Dendritic cell treated with granulocyte-macrophage colony-stimulating factor and Interleukin-4, amounts not matched to agents 40 ng/mL and 50 ng/mL, for 4 days (primary cell): Measurements from ENCODE around the gene DGAT2L6.

Experiments used
- H3K27ac Mint-ChIP-seq: one replicate; pipeline ENCODE4 v1.8.0; 2022; ENCODE audit warnings: mild to moderate bottlenecking, mixed read lengths
- H3K27me3 Mint-ChIP-seq: one replicate; pipeline ENCODE4 v1.8.0; 2022; ENCODE audit warnings: mild to moderate bottlenecking, mixed read lengths
- H3K36me3 Mint-ChIP-seq: one replicate; pipeline ENCODE4 v1.8.0; 2022; ENCODE audit warnings: low read depth, mixed read lengths
- H3K4me1 Mint-ChIP-seq: one replicate; pipeline ENCODE4 v1.8.0; 2022; ENCODE audit warnings: low read depth, mixed read lengths
- H3K4me3 Mint-ChIP-seq: one replicate; pipeline ENCODE4 v1.8.0; 2022; ENCODE audit warnings: mild to moderate bottlenecking, moderate library complexity, mixed read lengths
- H3K9me3 Mint-ChIP-seq: one replicate; pipeline ENCODE4 v1.8.0; 2022; ENCODE audit warnings: mixed read lengths
- intact Hi-C: fragments of 100-400 bp; cut with micrococcal nuclease; formaldehyde crosslinking; loops from one replicate; pipeline ENCODE4 v1.15.0; 2022

The DGAT2L6 gene

GRCh38 chrX:70176938-70177533 lies at the start of gene DGAT2L6:
TSS of gene DGAT2L6 (plus strand) at chrX:70177483. CDS start at chrX:70177583, 100 bp downstream.
- no peaks in the 10 kb centered on the region for H3K4me1 Mint-ChIP-seq
- intact Hi-C loops, result no loop called here
- no peak within 1 kb of the TSS for H3K27ac Mint-ChIP-seq
- H3K4me3 Mint-ChIP-seq, result no peak within 1 kb of the TSS
- H3K27me3 Mint-ChIP-seq, result no peaks in the 10 kb centered on the region
- no peaks in the 10 kb centered on the region for H3K9me3 Mint-ChIP-seq
- H3K36me3 Mint-ChIP-seq, result no peaks in the 10 kb centered on the region

- Mint-ChIP-seq H3K4me3 (no peak overlapping the region), H3K36me3 (peaks cover 1% of the 10 kb centered on the region), H3K27me3 (peaks cover 3% of the 10 kb centered on the region), H3K27ac (no peak overlapping the region), H3K9me3 (no peaks in the 10 kb centered on the region), H3K4me1 (peaks cover 3% of the 10 kb centered on the region)
- intact Hi-C loops, result no loop called here
Measured at GRCh38 chrX:70128071-70128470, 49.2 kb upstream of the DGAT2L6 start.

- peaks cover 3% of the 10 kb centered on the region for H3K27me3 Mint-ChIP-seq
- no peak overlapping the region for H3K27ac Mint-ChIP-seq
- no peak overlapping the region for H3K4me3 Mint-ChIP-seq
- H3K36me3 Mint-ChIP-seq, result peaks cover 17% of the 10 kb centered on the region
- no peaks in the 10 kb centered on the region for H3K9me3 Mint-ChIP-seq
- peaks cover 10% of the 10 kb centered on the region for H3K4me1 Mint-ChIP-seq
- intact Hi-C loops, result loop anchor here (5.0 to 10.0 kb wide), 2 partner anchors 305 to 513 kb away; partner anchors contain the start of gene EDA
Measured at GRCh38 chrX:70129816-70130215, 47.5 kb upstream of the DGAT2L6 start.

- H3K4me3 Mint-ChIP-seq, result no peak overlapping the region
- H3K4me1 Mint-ChIP-seq, result peaks cover 25% of the 10 kb centered on the region
- H3K9me3 Mint-ChIP-seq, result no peaks in the 10 kb centered on the region
- intact Hi-C loops, result loop anchor here (5.0 to 10.0 kb wide), 2 partner anchors 303 to 515 kb away; partner anchors contain the start of gene EDA
- H3K36me3 Mint-ChIP-seq, result peaks cover 32% of the 10 kb centered on the region
- H3K27me3 Mint-ChIP-seq, result peaks cover 3% of the 10 kb centered on the region
- no peak overlapping the region for H3K27ac Mint-ChIP-seq
Measured at GRCh38 chrX:70132224-70132623, 45.1 kb upstream of the DGAT2L6 start.

- Mint-ChIP-seq H3K36me3 (peaks cover 39% of the 10 kb centered on the region), H3K4me3 (peak overlapping the region; percentile 98), H3K4me1 (peaks cover 26% of the 10 kb centered on the region), H3K27ac (peak overlapping the region; percentile 93), H3K27me3 (peaks cover 3% of the 10 kb centered on the region), H3K9me3 (no peaks in the 10 kb centered on the region)
- intact Hi-C loops, result loop anchor here (1.0 to 10.0 kb wide), 3 partner anchors 156 to 516 kb away; partner anchors contain the start of genes EDA and PDZD11
Measured at GRCh38 chrX:70132877-70133302, 44.4 kb upstream of the DGAT2L6 start.

- H3K9me3 Mint-ChIP-seq, result no peaks in the 10 kb centered on the region
- H3K4me3 Mint-ChIP-seq, result peak within 1 kb of the TSS; percentile 98
- H3K27ac Mint-ChIP-seq, result peak within 1 kb of the TSS; percentile 93
- peaks cover 26% of the 10 kb centered on the region for H3K4me1 Mint-ChIP-seq
- H3K36me3 Mint-ChIP-seq, result peaks cover 42% of the 10 kb centered on the region
- intact Hi-C loops, result loop anchor here (1.0 to 10.0 kb wide), 3 partner anchors 156 to 516 kb away; partner anchors contain the start of genes EDA and PDZD11
- H3K27me3 Mint-ChIP-seq, result peaks cover 2% of the 10 kb centered on the region
Measured at GRCh38 chrX:70133303-70134115, 43.8 kb upstream of the DGAT2L6 start, which contains the start of gene IGBP1. TSS of gene IGBP1 (plus strand) at chrX:70133447. CDS start at chrX:70133948, 501 bp downstream.

GRCh38 chrX:70134116-70134477 lies 43.2 kb upstream of the DGAT2L6 start:
- peak overlapping the region; percentile 93 for H3K27ac Mint-ChIP-seq
- peaks cover 2% of the 10 kb centered on the region for H3K27me3 Mint-ChIP-seq
- peak overlapping the region; percentile 98 for H3K4me3 Mint-ChIP-seq
- H3K9me3 Mint-ChIP-seq, result no peaks in the 10 kb centered on the region
- H3K36me3 Mint-ChIP-seq, result peaks cover 42% of the 10 kb centered on the region
- intact Hi-C loops, result loop anchor here (5.0 to 10.0 kb wide), 2 partner anchors 301 to 517 kb away; partner anchors contain the start of gene EDA
- H3K4me1 Mint-ChIP-seq, result peaks cover 26% of the 10 kb centered on the region

GRCh38 chrX:70138622-70139021 lies 38.7 kb upstream of the DGAT2L6 start:
- Mint-ChIP-seq H3K9me3 (no peaks in the 10 kb centered on the region), H3K27ac (no peak overlapping the region), H3K27me3 (no peaks in the 10 kb centered on the region), H3K4me3 (no peak overlapping the region), H3K36me3 (peaks cover 76% of the 10 kb centered on the region), H3K4me1 (peaks cover 22% of the 10 kb centered on the region)
- intact Hi-C loops, result loop anchor here (10.0 kb wide), 1 partner anchor 296 kb away; no protein-coding TSS in a partner anchor

- Mint-ChIP-seq H3K27ac (no peak overlapping the region), H3K9me3 (no peaks in the 10 kb centered on the region), H3K4me1 (peaks cover 17% of the 10 kb centered on the region), H3K4me3 (no peak overlapping the region), H3K27me3 (no peaks in the 10 kb centered on the region), H3K36me3 (peaks cover 66% of the 10 kb centered on the region)
- intact Hi-C loops, result loop anchor here (10.0 kb wide), 1 partner anchor 295 kb away; no protein-coding TSS in a partner anchor
Measured at GRCh38 chrX:70139736-70140135, 37.5 kb upstream of the DGAT2L6 start.

GRCh38 chrX:70141373-70141772 lies 35.9 kb upstream of the DGAT2L6 start:
- Mint-ChIP-seq H3K4me1 (peaks cover 6% of the 10 kb centered on the region), H3K4me3 (no peak overlapping the region), H3K9me3 (no peaks in the 10 kb centered on the region), H3K27me3 (no peaks in the 10 kb centered on the region), H3K36me3 (peaks cover 72% of the 10 kb centered on the region), H3K27ac (no peak overlapping the region)
- intact Hi-C loops, result no loop called here

GRCh38 chrX:70166601-70167590 lies 10.4 kb upstream of the DGAT2L6 start:
- Mint-ChIP-seq H3K4me3 (no peak overlapping the region), H3K27ac (no peak overlapping the region), H3K36me3 (peaks cover 41% of the 10 kb centered on the region), H3K27me3 (no peaks in the 10 kb centered on the region), H3K4me1 (peaks cover 9% of the 10 kb centered on the region), H3K9me3 (no peaks in the 10 kb centered on the region)
- intact Hi-C loops, result no loop called here

- no peak overlapping the region for H3K4me3 Mint-ChIP-seq
Measured at GRCh38 chrX:70168238-70169188, 8.8 kb upstream of the DGAT2L6 start.

More at GRCh38 chrX:70168238-70169188, 8.8 kb upstream of the DGAT2L6 start:
- H3K36me3 Mint-ChIP-seq, result peaks cover 41% of the 10 kb centered on the region
- H3K27me3 Mint-ChIP-seq, result no peaks in the 10 kb centered on the region
- peaks cover 9% of the 10 kb centered on the region for H3K4me1 Mint-ChIP-seq
- H3K9me3 Mint-ChIP-seq, result no peaks in the 10 kb centered on the region
- intact Hi-C loops, result no loop called here
- H3K27ac Mint-ChIP-seq, result no peak overlapping the region
